ENCODE results near the gene MT2A. TPM values are rescaled to one million over a fixed set of nuclear protein-coding genes. Genes with fewer than 3 reads are reported as not detected.

The MT2A gene
- total and polyA plus RNA-seq, 2 of the 13 experiments (the other 11 are each of a cell fraction or from before 2014, with no cell fraction given) = 135 to 371 TPM

DNA sequence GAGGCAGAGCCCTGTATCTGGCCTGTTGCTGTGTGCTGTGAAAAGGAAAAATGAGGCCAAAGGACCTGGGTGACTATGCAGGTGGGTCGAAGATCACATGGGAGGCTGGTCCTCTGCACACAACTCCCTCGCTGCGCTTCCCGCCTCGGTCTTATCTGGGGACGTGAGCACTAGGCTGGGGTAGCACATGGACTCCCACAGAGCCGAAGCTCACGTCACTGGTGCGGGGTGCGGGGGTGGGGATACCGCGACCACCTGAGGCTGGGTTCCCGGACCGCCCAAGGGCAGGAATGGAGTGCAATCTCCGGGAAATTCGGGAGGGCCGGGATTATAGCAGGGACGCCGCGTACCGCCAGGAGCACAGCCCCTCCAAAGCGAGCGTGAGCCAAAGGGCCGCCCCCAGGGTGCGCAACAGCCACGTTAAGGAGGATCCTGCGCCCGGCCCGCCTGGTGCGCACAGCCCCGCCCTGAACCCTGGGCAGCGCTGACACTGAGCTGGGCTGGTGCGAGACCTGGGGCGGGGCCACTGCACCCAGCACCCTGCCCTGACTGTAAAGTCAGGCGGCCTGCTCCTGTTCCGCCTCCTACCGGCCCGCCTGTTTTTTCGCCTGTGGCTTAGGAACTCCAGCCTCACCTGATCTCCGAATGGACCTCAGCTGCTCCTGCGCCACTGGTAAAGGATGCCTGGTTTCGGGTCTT lies 34.8 kb downstream of the MT2A start (continued):
- no peak for TF ChIP-seq ZNF703 (CRISPR knock-in tag; IDR thresholded peaks at IDR 0.05; ENCODE audit: borderline replicate concordance)
- TF ChIP-seq ISX (CRISPR knock-in tag; conservative IDR thresholded peaks at IDR 0.05) = no peak
- no peak for TF ChIP-seq TAF15 (IDR thresholded peaks at IDR 0.05; ENCODE audit: low read depth, low read length, poor library complexity, severe bottlenecking)
- TF ChIP-seq ARNTL (CRISPR knock-in tag; IDR thresholded peaks at IDR 0.05) = 0 out of 2 replicates have a peak, but pooled peaks have one; percentile 35
- no peak for TF ChIP-seq ZNF7 (CRISPR knock-in tag; IDR thresholded peaks at IDR 0.05)
- TF ChIP-seq ZNF878 (CRISPR knock-in tag; IDR thresholded peaks at IDR 0.05) = no peak
- TF ChIP-seq, protein P1, sequence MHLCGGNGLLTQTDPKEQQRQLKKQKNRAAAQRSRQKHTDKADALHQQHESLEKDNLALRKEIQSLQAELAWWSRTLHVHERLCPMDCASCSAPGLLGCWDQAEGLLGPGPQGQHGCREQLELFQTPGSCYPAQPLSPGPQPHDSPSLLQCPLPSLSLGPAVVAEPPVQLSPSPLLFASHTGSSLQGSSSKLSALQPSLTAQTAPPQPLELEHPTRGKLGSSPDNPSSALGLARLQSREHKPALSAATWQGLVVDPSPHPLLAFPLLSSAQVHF (CRISPR knock-in tag; IDR thresholded peaks at IDR 0.05) = no peak
- TF ChIP-seq ZNF143 (CRISPR knock-in tag; IDR thresholded peaks at IDR 0.05) = no peak
- no peak for TF ChIP-seq AGO1 (IDR thresholded peaks at IDR 0.05; ENCODE audit: low read depth, low read length, poor library complexity, severe bottlenecking)
- TF ChIP-seq, protein P2, sequence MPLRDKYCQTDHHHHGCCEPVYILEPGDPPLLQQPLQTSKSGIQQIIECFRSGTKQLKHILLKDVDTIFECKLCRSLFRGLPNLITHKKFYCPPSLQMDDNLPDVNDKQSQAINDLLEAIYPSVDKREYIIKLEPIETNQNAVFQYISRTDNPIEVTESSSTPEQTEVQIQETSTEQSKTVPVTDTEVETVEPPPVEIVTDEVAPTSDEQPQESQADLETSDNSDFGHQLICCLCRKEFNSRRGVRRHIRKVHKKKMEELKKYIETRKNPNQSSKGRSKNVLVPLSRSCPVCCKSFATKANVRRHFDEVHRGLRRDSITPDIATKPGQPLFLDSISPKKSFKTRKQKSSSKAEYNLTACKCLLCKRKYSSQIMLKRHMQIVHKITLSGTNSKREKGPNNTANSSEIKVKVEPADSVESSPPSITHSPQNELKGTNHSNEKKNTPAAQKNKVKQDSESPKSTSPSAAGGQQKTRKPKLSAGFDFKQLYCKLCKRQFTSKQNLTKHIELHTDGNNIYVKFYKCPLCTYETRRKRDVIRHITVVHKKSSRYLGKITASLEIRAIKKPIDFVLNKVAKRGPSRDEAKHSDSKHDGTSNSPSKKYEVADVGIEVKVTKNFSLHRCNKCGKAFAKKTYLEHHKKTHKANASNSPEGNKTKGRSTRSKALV (CRISPR knock-in tag; IDR thresholded peaks at IDR 0.05) = no peak
- no peak for TF ChIP-seq ETV6 (CRISPR knock-in tag; conservative IDR thresholded peaks at IDR 0.05)
- TF ChIP-seq ZNF563 (CRISPR knock-in tag; IDR thresholded peaks at IDR 0.05) = peak; percentile 76; the same call in 1 of the 2 replicates
- no peak for TF ChIP-seq ZNF567 (CRISPR knock-in tag; IDR thresholded peaks at IDR 0.05; ENCODE audit: borderline replicate concordance)
- TF ChIP-seq, protein P3, sequence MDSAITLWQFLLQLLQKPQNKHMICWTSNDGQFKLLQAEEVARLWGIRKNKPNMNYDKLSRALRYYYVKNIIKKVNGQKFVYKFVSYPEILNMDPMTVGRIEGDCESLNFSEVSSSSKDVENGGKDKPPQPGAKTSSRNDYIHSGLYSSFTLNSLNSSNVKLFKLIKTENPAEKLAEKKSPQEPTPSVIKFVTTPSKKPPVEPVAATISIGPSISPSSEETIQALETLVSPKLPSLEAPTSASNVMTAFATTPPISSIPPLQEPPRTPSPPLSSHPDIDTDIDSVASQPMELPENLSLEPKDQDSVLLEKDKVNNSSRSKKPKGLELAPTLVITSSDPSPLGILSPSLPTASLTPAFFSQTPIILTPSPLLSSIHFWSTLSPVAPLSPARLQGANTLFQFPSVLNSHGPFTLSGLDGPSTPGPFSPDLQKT (CRISPR knock-in tag; IDR thresholded peaks at IDR 0.05; ENCODE audit: borderline replicate concordance) = no peak
- peak; percentile 90; the same call in 1 of the 2 replicates for TF ChIP-seq ZMAT3 (CRISPR knock-in tag; conservative IDR thresholded peaks at IDR 0.05)
- no peak for TF ChIP-seq CENPX (CRISPR knock-in tag; IDR thresholded peaks at IDR 0.05)
- TF ChIP-seq PATZ1 (CRISPR knock-in tag; IDR thresholded peaks at IDR 0.05) = peak; percentile 44; the same call in 1 of the 2 replicates
- no peak for TF ChIP-seq CREB1 (IDR thresholded peaks at IDR 0.05)
- no peak for TF ChIP-seq CREB1 (CRISPR knock-in tag; IDR thresholded peaks at IDR 0.05)
- no peak for TF ChIP-seq LBX2 (CRISPR knock-in tag; IDR thresholded peaks at IDR 0.05; ENCODE audit: borderline replicate concordance)
- TF ChIP-seq SCMH1 (CRISPR knock-in tag; IDR thresholded peaks at IDR 0.05; ENCODE audit: borderline replicate concordance) = no peak
- TF ChIP-seq ZNF547 (CRISPR knock-in tag; IDR thresholded peaks at IDR 0.05) = 0 out of 2 replicates have a peak, but pooled peaks have one; percentile 44
- no peak for TF ChIP-seq JUNB (CRISPR knock-in tag; IDR thresholded peaks at IDR 0.05; ENCODE audit: borderline replicate concordance)
- TF ChIP-seq ZNF543 (CRISPR knock-in tag; IDR thresholded peaks at IDR 0.05) = no peak; the same call in 1 of the 2 replicates
